HUES64 (cell line): ENCODE data around the gene R3HDM1.
"Not testable (repeated sequence)": the region's sequence is repeated elsewhere in the genome, so short reads cannot be mapped to it uniquely, and the experiment has no call there.

Experiments
- H3K27ac ChIP-seq: 2 replicates; pipeline ENCODE4 v1.7.0; 2013; ENCODE audit warnings: low read depth, low read length, inconsistent platforms
- H3K27me3 ChIP-seq: 2 replicates; pipeline ENCODE4 v1.6.1; 2013; ENCODE audit warnings: mild to moderate bottlenecking, low read length; ENCODE audit not compliant: insufficient read depth
- H3K36me3 ChIP-seq: 2 replicates; pipeline ENCODE4 v1.6.1; 2013; ENCODE audit warnings: mild to moderate bottlenecking, low read length; ENCODE audit not compliant: insufficient read depth
- H3K4me1 ChIP-seq: 2 replicates; pipeline ENCODE4 v1.6.1; 2013; ENCODE audit warnings: mild to moderate bottlenecking, low read length, moderate library complexity; ENCODE audit not compliant: insufficient read depth
- H3K4me3 ChIP-seq: 2 replicates; pipeline ENCODE4 v1.5.1; 2013; ENCODE audit warnings: mild to moderate bottlenecking, low read length, moderate library complexity
- H3K9ac ChIP-seq: 2 replicates; pipeline ENCODE4 v1.6.1; 2013; ENCODE audit warnings: mild to moderate bottlenecking, low read depth, low read length
- H3K9me3 ChIP-seq: 2 replicates; pipeline ENCODE4 v1.6.1; 2013; ENCODE audit warnings: low read depth, low read length; ENCODE audit not compliant: insufficient read depth
- WGBS: fragments of 150-250, 120-280 bp; methylation state at CpG from one replicate; pipeline ENCODE4 v1.1.7; 2013; ENCODE audit warnings: missing lambda C conversion rate; 5-methylcytosine and 5-hydroxymethylcytosine counted together

R3HDM1 gene

GRCh38 chr2:135676031-135676430 lies 144.7 kb downstream of the R3HDM1 start:
- WGBS = 98% methylated on average over 2 of the region's 3 CpGs
- Histone ChIP-seq H3K9me3 (no peaks in the 10 kb centered on the region), H3K27ac (no peak overlapping the region), H3K27me3 (no peaks in the 10 kb centered on the region), H3K36me3 (peaks cover 70% of the 10 kb centered on the region), H3K4me1 (no peaks in the 10 kb centered on the region), H3K9ac (no peak overlapping the region), H3K4me3 (no peak overlapping the region)

GRCh38 chr2:135679125-135679524 lies 147.8 kb downstream of the R3HDM1 start:
- 87% methylated on average over 2 of the region's 2 CpGs for WGBS
- no peaks in the 10 kb centered on the region for H3K4me1 ChIP-seq
- H3K36me3 ChIP-seq = peaks cover 75% of the 10 kb centered on the region
- H3K9ac ChIP-seq = no peak overlapping the region
- H3K9me3 ChIP-seq = no peaks in the 10 kb centered on the region
- H3K27ac ChIP-seq = no peak overlapping the region
- H3K4me3 ChIP-seq = no peak overlapping the region
- H3K27me3 ChIP-seq = no peaks in the 10 kb centered on the region

GRCh38 chr2:135685361-135685760 lies 154.1 kb downstream of the R3HDM1 start:
- Histone ChIP-seq H3K36me3 (peaks cover 52% of the 10 kb centered on the region), H3K4me3 (no peak overlapping the region), H3K27ac (no peak overlapping the region), H3K27me3 (no peaks in the 10 kb centered on the region), H3K4me1 (no peaks in the 10 kb centered on the region), H3K9me3 (no peaks in the 10 kb centered on the region), H3K9ac (no peak overlapping the region)
- no CpG with 5 or more reads among the region's 1 CpG for WGBS

GRCh38 chr2:135688978-135689377 lies 157.7 kb downstream of the R3HDM1 start:
- H3K4me3 ChIP-seq = no peak overlapping the region
- H3K27ac ChIP-seq = no peak overlapping the region
- H3K27me3 ChIP-seq = no peaks in the 10 kb centered on the region
- no peaks in the 10 kb centered on the region for H3K4me1 ChIP-seq
- no peaks in the 10 kb centered on the region for H3K9me3 ChIP-seq
- no peak overlapping the region for H3K9ac ChIP-seq
- peaks cover 26% of the 10 kb centered on the region; the same call in 1 of the 2 replicates for H3K36me3 ChIP-seq

- H3K27me3 ChIP-seq = no peaks in the 10 kb centered on the region
- H3K9ac ChIP-seq = no peak overlapping the region
- H3K9me3 ChIP-seq = no peaks in the 10 kb centered on the region
- H3K27ac ChIP-seq = no peak overlapping the region
- no peak overlapping the region for H3K4me3 ChIP-seq
- H3K36me3 ChIP-seq = peaks cover 23% of the 10 kb centered on the region; the same call in 1 of the 2 replicates
- WGBS = 87% methylated on average over 2 of the region's 3 CpGs
- no peaks in the 10 kb centered on the region for H3K4me1 ChIP-seq
Measured at GRCh38 chr2:135689679-135690078, 158.4 kb downstream of the R3HDM1 start.

- H3K4me3 ChIP-seq = no peak overlapping the region
- no peak overlapping the region for H3K9ac ChIP-seq
- peaks cover 16% of the 10 kb centered on the region; the same call in 1 of the 2 replicates for H3K36me3 ChIP-seq
- WGBS = 76% methylated on average over 2 of the region's 2 CpGs
- H3K27ac ChIP-seq = no peak overlapping the region
- H3K27me3 ChIP-seq = no peaks in the 10 kb centered on the region
- no peaks in the 10 kb centered on the region for H3K4me1 ChIP-seq
- no peaks in the 10 kb centered on the region for H3K9me3 ChIP-seq
Measured at GRCh38 chr2:135694711-135695110, 163.4 kb downstream of the R3HDM1 start.

- no peak overlapping the region for H3K9ac ChIP-seq
- no peak overlapping the region for H3K27ac ChIP-seq
- H3K4me1 ChIP-seq = no peaks in the 10 kb centered on the region
- no peak overlapping the region for H3K4me3 ChIP-seq
- no peaks in the 10 kb centered on the region for H3K9me3 ChIP-seq
- WGBS = 100% methylated on average over 1 of the region's 2 CpGs
- peaks cover 26% of the 10 kb centered on the region for H3K36me3 ChIP-seq
- H3K27me3 ChIP-seq = no peaks in the 10 kb centered on the region
Measured at GRCh38 chr2:135698838-135699237, 167.6 kb downstream of the R3HDM1 start.

GRCh38 chr2:135701442-135701841 lies 170.2 kb downstream of the R3HDM1 start:
- Histone ChIP-seq H3K4me3 (no peak overlapping the region), H3K9me3 (no peaks in the 10 kb centered on the region), H3K4me1 (no peaks in the 10 kb centered on the region), H3K27me3 (no peaks in the 10 kb centered on the region), H3K27ac (no peak overlapping the region), H3K36me3 (peaks cover 21% of the 10 kb centered on the region; the same call in 1 of the 2 replicates), H3K9ac (no peak overlapping the region)
- 86% methylated on average over 2 of the region's 2 CpGs for WGBS

- Histone ChIP-seq H3K36me3 (peaks cover 16% of the 10 kb centered on the region; the same call in 1 of the 2 replicates), H3K27ac (no peak overlapping the region), H3K9me3 (no peaks in the 10 kb centered on the region), H3K4me1 (no peaks in the 10 kb centered on the region), H3K27me3 (no peaks in the 10 kb centered on the region), H3K9ac (no peak overlapping the region), H3K4me3 (no peak overlapping the region)
- 85% methylated on average over 1 of the region's 1 CpG for WGBS
Measured at GRCh38 chr2:135703300-135703699, 172.0 kb downstream of the R3HDM1 start.

- H3K4me3 ChIP-seq, H3K9ac ChIP-seq, H3K9me3 ChIP-seq, H3K27ac ChIP-seq, H3K27me3 ChIP-seq, H3K4me1 ChIP-seq: not testable (repeated sequence)
- WGBS = 94% methylated on average over 5 of the region's 5 CpGs
- H3K36me3 ChIP-seq = peaks cover 16% of the 10 kb centered on the region; the same call in 1 of the 2 replicates
Measured at GRCh38 chr2:135704075-135704474, 172.8 kb downstream of the R3HDM1 start.

GRCh38 chr2:135708159-135708558 lies 176.9 kb downstream of the R3HDM1 start:
- no peaks in the 10 kb centered on the region for H3K4me1 ChIP-seq
- H3K27ac ChIP-seq = no peak overlapping the region
- no peaks in the 10 kb centered on the region for H3K9me3 ChIP-seq
- H3K27me3 ChIP-seq = no peaks in the 10 kb centered on the region
- no peak overlapping the region for H3K4me3 ChIP-seq
- peaks cover 42% of the 10 kb centered on the region for H3K36me3 ChIP-seq
- WGBS = 97% methylated on average over 4 of the region's 4 CpGs
- no peak overlapping the region for H3K9ac ChIP-seq

GRCh38 chr2:135709992-135710391 lies 178.7 kb downstream of the R3HDM1 start:
- H3K9me3 ChIP-seq = no peaks in the 10 kb centered on the region
- no peak overlapping the region for H3K4me3 ChIP-seq
- no peak overlapping the region for H3K9ac ChIP-seq
- no peaks in the 10 kb centered on the region for H3K4me1 ChIP-seq
- H3K27ac ChIP-seq = no peak overlapping the region
- peaks cover 49% of the 10 kb centered on the region for H3K36me3 ChIP-seq
- no peaks in the 10 kb centered on the region for H3K27me3 ChIP-seq
- whole genome bisulfite sequencing = 93% methylated on average over 5 of the region's 6 CpGs
